Stimulated activated CD4-positive, alpha-beta T cell treated with anti-CD3 and anti-CD28 coated beads, TNF-alpha, amount 100 ng/mL, for 4 hours (primary cell): ENCODE results near the gene MTM1.

Source experiments
- DNase-seq, 3 experiments: peaks; one replicate each; pipeline ENCODE4 v3.0.0-alpha.2; 2020; ENCODE audit warnings: low read depth in 3 of 3

The MTM1 gene

DNA sequence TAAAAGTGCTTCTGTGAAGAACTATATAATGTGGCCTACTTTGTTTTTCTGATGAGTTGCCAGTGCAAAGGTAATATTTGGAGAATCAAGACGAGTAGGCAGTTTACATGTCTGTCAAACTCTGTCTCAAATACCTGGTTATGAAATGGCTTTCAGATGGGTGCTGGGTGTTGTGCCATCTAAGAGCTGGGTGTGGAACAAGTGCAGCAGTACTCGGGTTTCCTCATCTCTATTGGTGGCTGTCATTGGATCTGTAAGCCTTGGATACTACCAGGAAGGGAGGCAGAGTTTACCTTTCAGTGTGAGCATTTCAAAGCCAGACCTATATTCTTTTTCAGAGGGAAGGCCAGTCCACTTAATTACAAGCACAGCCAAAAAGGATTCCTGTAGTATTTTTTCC is 37.2 kb downstream of the MTM1 start:
- DNase-seq = no peak

DNA sequence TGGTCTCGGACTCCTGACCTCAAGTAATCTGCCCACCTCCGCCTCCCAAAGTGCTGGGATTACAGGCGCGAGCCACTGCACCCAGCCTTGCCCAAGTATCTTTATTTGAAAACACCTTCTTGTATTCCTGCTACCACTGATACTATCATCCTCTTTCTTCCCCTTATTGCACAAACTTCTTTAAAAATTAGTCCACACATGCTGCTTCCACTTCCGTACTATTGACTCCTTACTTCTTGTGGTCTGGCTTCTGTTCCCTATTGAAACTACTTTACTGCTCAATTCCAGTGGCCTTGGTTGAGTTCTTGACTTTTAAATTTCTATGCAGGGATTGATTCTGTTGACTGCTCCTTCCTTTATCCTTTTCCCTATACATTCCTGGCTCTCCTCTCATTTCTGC is 38.8 kb downstream of the MTM1 start:
- DNase-seq = no peak

DNA sequence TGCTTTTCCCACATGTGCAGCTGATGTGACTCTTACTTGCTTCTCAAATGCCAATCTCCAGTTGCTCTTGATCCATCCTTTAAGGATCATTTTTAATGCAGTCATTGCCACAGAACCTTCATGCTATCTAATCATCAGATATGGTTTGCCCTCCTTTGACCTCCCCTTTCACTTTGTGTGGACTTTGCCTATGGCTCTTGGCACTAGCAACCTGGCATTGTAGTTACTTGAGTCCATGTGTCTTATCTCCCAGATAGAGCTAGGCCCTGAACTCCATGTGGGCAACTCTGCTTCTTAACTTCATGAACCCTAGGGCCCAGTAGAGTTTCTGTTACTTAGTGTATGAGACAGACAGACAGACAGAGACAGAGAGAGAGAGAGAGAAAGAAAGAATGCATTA is 41.6 kb downstream of the MTM1 start:
- no peak for DNase-seq

DNA sequence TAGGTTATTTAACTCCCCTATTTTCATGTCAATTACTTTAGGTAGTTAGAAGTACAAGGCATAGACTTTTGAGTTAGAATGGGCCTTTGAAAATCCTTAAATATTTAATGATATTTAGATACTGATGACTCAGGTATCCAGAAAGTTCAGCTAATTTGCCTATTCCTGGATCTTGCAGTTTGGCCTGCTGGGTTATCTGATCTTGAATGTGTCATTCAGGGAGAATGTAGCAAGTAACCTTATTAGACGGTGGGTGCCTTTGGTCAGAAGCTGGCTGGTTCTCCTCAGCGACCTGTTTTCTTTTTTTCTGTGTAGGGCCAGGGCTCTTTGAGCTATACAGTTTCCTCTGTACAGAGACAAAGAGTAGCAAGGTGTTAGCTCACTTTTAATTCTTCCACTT is 42.0 kb downstream of the MTM1 start:
- no peak for DNase-seq

DNA sequence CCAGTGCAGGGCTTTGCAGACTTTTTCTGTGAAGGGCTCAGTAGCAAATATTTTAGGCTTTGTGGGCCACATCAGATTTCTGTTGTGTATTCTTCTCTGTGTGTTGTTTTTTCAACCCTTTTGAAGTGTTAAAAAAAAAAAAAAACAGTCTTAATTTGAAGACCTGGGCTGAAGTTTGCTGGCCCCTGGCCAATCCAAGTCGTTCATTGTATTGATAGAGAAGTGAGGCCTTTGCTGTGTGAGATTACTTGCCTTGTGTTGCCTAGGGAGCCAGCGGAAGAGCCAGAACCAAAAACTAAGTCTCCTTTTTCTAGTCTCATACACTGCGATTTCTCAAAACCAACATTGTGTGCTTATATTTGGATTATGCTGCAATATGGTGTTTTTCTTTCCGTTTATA is 46.9 kb downstream of the MTM1 start:
- no peak for DNase-seq

DNA sequence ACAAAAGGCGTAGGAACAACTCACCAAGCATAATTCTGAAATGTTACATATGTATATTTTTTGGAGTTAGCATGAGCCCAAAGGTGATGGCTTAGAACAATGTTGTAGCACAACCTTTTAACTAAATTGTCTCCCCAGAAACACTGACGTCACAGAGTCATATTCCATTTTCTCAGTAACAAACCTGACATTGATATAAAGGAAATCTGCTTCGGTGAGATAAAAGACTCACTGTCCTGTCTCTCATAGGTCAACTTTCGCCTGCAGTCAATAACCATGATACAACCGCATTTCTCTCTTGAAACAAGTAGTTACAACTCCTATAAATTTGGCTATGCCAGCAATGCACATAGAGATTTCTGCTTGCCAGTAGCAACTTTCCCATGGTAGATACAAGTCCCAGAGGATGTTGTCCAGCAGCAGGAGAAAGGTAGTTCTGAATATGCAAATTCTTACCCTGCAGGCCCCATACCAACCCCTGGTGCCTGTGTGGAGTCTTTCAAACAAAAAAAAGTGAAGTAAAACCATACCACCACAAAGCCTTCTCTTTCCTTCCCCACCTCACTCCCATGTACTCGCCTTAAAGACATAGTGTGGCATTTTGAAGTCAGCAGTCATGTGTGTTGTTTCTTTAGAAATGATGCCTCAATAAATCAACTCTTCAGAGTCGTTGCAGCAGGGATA is 47.9 kb downstream of the MTM1 start:
- no peak for DNase-seq

DNA sequence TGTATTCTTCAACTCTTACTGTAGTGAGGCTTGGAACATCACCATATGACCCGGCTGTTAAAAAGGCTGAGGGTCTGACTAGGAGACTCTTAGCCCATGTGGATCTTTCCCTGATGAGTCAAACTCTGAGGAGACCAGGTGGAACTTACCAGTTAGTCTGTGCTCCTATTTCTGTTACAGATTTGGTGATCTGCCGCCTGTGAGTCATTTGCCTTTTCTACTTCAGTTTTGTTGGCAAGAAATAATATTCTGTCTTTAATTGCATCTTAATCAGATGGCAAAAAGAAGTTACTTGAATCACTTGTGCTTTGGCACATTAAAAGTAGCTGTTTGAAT is 48.4 kb downstream of the MTM1 start:
- DNase-seq = no peak

DNA sequence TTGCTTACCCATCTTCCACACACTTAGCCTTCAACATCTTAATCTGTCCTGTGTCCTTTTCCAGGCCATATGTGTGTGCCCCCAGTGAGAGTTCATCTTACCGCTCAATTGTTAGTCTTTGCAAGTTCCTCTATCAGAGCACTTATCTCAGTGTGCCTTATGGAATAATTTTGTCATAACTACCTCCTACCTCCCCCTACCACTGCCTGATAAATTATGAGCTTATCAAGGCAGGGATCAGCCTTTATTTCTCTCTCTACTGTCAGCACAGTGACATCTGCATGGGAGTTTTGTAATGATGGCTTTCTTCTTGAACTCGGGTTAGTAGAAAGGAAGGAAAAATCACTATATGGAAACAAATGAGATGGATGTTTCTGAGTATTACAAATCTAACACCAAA is 53.2 kb downstream of the MTM1 start:
- DNase-seq = no peak

DNA sequence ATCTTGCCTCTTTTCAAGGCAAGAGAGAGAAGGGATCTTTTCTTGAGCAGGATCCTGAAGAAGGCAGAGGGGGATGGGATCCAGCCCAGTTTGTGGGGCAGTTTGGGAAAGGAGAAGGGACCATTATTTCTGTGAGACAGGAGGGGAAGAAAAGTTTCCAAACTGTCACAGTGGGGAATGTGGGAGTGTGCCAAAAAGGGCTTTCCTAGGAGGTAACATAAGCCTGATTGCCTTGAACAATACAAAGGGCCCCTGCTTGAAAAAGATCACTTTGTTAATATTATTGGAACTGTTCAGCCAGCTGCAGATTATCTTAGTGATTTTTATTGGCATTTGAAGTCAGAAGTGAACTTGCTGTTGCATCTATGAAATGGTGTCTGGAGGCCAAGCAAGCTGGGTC is 55.2 kb downstream of the MTM1 start:
- DNase-seq = no peak

DNA sequence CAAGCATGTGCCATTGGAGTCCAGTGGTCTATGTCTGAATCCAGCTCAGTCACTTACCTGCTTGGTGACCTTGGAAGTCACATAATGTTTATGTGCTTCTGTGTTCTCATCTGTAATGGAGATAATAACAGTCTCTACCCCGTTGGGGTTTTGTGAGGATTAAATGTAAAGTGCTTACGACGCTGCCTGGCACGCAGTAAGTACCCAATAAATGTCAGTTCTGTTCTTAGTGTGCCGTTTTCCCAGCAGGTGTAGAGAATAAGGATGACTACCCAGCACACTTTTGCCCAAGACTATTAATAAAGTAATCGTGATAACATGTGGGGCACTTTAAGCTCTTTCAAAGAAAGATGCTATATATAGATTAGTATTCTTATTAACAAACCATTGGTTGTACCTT is 56.7 kb downstream of the MTM1 start:
- DNase-seq = no peak

DNA sequence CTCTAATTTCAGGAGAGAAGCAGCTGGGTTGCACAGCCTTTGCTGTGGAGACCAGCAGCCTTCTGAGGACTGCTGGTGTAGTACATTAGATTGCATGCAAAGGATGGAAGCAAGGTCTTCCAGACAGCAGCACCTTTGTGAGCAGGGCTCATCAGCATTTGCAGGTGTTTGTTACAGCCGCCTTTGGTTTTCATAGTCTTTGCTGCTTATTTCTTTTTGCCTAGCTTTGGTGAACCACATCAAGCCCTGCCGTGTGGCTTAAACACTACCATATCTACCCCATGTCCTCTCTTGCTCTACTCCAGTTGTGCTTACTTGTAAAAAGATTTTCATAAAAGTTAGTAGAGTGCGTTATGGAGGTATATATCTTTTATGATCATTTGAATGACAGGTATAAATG is 57.5 kb downstream of the MTM1 start:
- no peak for DNase-seq

DNA sequence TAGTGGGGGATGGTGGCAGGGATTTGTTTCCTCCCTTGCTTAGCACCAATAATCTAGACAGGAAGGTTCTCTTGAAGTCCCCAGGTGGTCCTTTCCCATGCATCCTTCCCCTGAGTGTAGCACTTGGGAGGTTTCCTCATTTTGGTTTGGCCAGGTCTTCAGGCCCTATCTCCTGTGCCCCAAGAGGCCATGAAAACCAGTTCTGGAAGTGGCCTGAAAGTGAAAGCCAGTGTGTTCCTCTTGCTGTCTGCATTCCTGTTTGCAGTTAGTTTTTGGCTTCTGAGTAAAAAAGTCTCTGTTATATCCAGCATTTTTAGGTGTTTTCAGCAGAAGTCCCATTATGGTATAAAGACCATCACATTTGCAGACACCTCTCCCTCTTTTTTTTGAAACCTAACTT is 59.5 kb downstream of the MTM1 start:
- no peak for DNase-seq

DNA sequence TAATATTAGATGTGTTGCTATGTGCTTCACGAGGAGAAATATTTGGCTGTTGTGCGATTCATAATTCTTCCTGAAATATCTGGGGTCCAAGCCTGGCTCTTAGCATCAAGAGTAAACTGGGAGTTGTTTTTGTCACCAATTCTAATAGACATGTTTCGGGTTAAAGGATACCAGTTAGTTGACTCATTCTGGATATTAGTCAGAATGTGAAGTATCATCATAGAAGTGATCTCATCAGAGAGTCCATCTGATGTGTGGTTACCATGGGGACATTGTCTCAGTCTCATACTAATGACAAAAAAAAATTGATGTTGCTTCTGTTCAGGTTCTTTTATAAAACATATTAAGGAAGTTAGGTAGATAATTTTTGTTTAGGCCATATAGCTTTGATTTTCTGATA is 67.5 kb downstream of the MTM1 start:
- no peak for DNase-seq

DNA sequence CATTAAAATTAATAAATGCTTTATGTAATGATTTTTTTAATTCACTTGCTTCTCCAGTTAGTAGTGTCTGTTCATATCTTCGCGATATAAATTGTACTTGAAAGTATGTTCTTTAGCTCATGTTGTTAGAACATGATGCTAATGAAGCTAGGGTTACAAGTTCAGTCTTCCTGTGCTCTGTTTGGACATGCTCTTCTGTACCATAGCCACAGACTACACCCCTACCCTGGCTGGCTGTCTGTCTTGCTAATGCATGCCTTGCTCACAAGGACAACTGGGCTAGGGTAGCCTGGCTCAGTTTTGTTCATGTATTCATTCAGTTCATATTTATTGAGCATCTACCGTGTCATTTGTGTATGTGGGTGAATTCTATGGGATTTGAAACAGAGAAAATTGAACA is 74.0 kb downstream of the MTM1 start:
- no peak for DNase-seq

DNA sequence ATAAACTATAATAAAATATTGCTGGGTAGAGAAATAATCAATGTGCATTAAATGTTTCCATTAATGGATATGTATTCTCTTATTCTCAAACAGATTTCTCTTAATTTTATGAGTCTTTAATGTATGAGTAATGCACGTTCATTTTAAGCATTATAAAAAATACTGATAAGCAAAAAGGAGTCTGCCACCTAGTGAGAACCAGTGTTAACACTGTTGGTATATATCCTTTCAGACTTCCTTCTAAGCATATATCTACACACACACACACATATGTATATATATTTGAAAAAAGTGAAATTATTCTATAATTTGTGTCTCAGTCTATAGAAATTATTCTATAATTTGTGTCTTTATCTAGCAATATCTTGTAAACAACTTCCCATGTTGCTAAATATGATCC is 74.8 kb downstream of the MTM1 start:
- DNase-seq = no peak

DNA sequence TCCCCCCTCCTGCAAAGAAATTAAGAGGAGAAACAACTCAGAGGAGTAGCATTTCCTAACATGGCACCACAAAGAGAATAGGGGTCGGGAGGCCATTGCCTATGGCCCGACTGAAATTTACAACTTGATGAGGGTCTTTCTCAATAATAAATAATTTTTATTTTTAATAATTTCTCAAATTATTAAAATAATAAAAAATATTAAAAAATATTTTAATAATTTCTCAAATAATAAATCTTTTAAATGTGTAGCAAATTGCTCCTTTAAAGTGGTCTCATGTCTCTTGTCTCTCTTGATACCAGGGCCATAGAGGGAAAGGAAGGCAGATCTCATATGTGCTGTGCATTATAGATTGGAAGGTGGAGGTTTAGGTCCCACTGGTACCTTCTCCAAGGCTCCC is 75.5 kb downstream of the MTM1 start:
- DNase-seq = no peak

DNA sequence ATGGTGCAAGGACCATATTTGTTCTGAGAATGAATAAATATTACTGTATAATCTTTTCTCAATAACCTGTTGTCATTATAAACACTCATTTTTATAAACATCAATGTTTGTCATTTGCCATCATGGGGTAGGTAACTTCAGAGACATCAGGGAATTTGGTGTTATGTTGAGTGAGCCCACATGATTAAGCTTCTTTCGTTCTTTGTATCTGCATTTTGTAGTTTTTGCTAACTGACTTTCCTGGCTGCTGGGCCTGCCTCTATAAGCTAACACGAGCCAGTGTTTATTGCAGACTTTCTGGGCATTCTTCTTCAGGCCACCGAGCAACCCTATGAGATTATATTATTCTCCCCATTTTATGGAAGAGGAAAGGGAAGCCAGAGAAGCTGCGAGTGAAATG is 76.0 kb downstream of the MTM1 start:
- no peak for DNase-seq

DNA sequence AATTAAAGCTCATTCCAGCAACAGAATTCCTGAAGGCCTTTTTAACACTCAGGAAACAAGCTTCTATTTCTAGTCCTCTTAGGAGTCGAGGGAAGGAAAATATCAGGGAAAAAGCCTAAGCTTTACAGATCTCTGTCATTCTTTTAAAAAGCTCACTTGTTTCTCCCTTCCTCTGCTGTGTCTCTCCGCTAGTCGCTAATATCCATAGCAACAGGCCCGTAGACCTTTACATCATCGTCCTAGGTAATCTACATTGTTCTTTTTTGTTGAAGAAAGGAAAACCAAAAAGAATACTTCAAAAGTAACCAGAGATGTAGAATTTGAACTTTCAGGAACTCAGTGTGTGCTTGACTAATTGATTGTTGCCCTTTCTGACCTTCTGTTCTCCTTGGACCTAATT is 78.9 kb downstream of the MTM1 start:
- DNase-seq = no peak

DNA sequence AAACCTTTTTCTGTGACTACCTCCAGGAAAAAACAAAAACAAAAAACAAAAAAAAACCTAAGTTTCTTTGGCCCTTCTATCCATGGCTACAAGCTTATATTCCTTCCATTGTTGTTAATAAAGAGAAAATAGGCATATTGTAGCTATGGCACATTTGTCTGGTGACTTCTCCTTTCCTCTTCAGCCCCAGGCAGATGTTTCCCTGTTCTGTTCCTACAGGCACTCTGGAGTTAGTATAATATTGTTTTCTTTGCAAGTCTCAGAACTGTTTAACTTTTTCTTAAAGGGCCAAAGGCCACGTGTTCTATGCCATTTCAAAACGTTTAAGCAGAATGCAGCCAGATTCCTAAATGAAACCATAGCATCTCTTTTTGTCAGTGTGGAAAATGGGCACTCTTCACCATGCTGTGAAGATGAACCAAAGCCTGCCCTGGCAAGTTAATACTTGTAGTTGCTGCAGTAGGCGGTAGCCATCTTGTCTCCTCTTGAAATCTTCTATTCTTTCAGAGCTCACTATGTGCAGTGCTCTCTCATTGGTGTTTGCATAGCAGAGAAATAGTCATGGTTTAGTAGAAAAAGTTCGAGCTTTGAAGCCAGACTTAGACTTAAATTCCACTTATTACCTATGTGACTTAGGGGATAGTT is 80.0 kb downstream of the MTM1 start:
- DNase-seq = no peak

DNA sequence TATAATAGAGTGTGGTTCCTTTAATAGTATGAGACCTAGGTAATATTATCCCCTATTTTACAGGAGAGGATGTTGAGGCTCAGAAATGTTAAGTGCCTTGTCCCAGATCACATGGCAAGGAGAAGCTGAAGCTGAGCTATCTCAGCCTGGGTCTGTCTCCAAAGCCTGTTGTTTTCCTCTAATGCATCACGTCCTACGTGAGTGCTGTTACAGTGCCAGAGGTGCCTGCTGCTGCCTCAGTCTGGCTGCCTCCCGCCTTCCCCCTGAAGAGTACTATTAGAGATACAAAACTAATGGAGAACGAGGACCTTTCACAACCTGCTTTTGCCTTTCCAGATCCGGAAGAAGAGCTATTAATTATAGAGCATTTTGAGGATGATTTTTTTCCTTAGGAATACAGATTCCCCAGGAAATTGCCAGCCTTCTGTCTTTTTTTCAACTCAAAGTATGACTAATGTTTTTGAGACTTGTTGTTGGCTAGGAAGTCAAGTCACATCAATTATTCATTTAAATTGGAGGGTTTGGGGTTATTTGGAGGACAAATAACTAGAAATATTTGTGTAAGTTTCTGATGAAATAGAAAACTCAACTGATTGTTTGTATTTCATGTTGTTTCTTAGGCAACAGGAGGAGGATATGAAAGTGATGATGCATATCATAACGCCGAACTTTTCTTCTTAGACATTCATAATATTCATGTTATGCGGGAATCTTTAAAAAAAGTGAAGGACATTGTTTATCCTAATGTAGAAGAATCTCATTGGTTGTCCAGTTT is 80.9 kb downstream of the MTM1 start:
- DNase-seq = no peak

DNA sequence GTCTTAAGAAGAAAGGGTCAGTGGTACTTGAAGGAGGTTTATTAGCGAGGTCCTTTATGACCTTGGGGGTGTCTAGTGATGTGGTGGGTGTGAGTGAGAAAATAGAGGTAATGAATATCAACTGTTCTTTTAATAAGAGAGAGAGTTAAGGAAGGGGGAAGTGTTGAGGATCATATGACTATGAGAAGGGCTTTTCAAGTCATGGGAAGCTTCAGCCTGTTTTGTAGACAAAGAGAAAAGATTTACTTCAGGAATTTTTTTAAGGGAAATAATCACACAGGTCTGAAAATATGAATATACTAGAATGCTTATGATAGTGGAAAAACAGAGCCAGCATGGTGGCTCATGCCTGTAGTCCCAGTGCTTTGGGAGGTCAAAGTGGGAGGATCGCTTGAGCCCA is 83.5 kb downstream of the MTM1 start:
- DNase-seq = no peak

DNA sequence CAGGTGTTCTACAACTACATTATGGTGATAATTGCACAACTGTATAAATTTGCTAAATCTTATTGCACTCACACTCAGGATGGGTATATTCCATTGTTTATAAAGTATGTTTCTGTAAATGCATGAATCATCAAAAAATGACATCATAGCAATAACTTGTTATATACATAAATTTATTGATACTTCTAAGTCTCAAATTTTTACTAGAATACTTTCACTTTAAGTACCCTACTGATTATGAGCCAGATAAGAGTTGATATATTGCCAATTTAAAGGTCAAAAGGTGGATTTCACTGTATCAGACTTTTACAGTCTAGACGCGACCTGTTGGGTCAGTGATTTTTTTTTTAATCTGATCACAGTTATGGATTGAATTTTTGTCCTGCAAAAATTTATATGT is 87.4 kb downstream of the MTM1 start:
- DNase-seq = no peak

DNA sequence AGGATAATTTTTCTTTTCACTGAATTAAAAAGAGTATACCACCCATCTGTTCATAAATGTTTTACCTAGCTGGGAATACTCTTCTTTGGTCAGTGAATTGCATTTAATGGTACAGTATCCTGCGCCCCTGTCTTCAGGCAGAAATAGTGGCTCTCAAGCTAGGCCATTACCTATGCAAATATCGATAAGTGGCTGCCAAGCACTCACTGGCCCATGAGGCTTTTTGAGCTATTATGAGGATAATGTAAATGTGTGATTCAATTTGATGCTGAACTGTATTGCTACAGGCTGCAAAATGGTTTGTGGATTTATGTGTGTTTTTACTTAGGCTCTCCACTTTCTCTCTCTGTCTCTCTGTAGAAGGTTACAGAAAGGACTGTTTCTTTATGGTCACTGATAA is 94.7 kb downstream of the MTM1 start:
- DNase-seq = no peak
